Esophagus muscularis mucosa (tissue), 4 donors: ENCODE measurements around the gene A4GALT.

Experiments used
- CTCF ChIP-seq, 3 experiments: fragments of 200-600 bp in 2 of 3; fragments of 450-650 bp in 1 of 3; sonication (generic) in 2 of 3; IDR thresholded peaks; one replicate each; pipeline ENCODE4 v1.5.1; 2017 to 2019; ENCODE audit warnings: antibody characterized with exemption in 3 of 3, mild to moderate bottlenecking in 2 of 3, moderate library complexity in 1 of 3
- EP300 ChIP-seq: sonication (generic); formaldehyde crosslinking; IDR thresholded peaks from one replicate; pipeline ENCODE4 v1.6.1; 2017; ENCODE audit warnings: antibody characterized with exemption
- POLR2A ChIP-seq: fragments of 450-650 bp; IDR thresholded peaks from one replicate; pipeline ENCODE4 v1.6.1; 2017; ENCODE audit warnings: antibody characterized with exemption, moderate library complexity, mild to moderate bottlenecking, low read depth
- POLR2AphosphoS5 ChIP-seq, 2 donors: sonication (generic); formaldehyde crosslinking; IDR thresholded peaks; one replicate each; pipeline ENCODE4 v1.6.1; 2017; ENCODE audit warnings: antibody characterized with exemption in 2 of 2

- TF ChIP-seq CTCF (IDR thresholded peaks at IDR 0.05) (no peak), POLR2AphosphoS5 (IDR thresholded peaks at IDR 0.05) (no peak), POLR2A (no peak), EP300 (no peak)
Observed at GRCh38 chr22:42752912-42753311, 32.2 kb upstream of the A4GALT start.
